Spleen (tissue), 11 donors: ENCODE data around the gene KRT77. TPM values are rescaled to one million over a fixed set of nuclear protein-coding genes. Genes with fewer than 3 reads are reported as not detected.

Experiments
- DNase-seq: peaks from one replicate; pipeline ENCODE4 v3.0.0-alpha.2; 2020
- H3K27ac ChIP-seq, 8 donors: fragments of 200-600 bp; sonication (generic) in 7 of 8; 1 replicate in 4 of 8; 2 replicates in 4 of 8; pipeline versions ENCODE4 v1.5.0 to v1.8.0; 2016 to 2021; ENCODE audit warnings: inconsistent platforms in 4 of 8, mild to moderate bottlenecking in 4 of 8, moderate library complexity in 1 of 8
- H3K27me3 ChIP-seq, 7 donors: fragments of 200-600 bp; sonication (generic) in 6 of 7; replicated peaks in 1 of 7; 1 replicate in 4 of 7; 2 replicates in 3 of 7; pipeline versions ENCODE4 v1.5.0 to v1.8.0; 2016 to 2021; ENCODE audit warnings: inconsistent platforms in 3 of 7, mild to moderate bottlenecking in 1 of 7
- H3K36me3 ChIP-seq, 6 donors: fragments of 200-600 bp; sonication (generic) in 5 of 6; 1 replicate in 4 of 6; 2 replicates in 2 of 6; pipeline versions ENCODE4 v1.5.0 to v1.8.0; 2016 to 2021; ENCODE audit warnings: inconsistent platforms in 2 of 6
- H3K4me1 ChIP-seq, 6 donors: fragments of 200-600 bp; sonication (generic) in 5 of 6; 1 replicate in 3 of 6; 2 replicates in 3 of 6; pipeline versions ENCODE4 v1.5.0 to v1.8.0; 2016 to 2021; ENCODE audit warnings: inconsistent platforms in 3 of 6
- H3K4me3 ChIP-seq, 8 donors: fragments of 200-600 bp; sonication (generic) in 7 of 8; 1 replicate in 4 of 8; 2 replicates in 4 of 8; pipeline versions ENCODE4 v1.5.0 to v1.8.0; 2016 to 2021; ENCODE audit warnings: inconsistent platforms in 4 of 8, mild to moderate bottlenecking in 4 of 8, moderate library complexity in 2 of 8
- H3K9me3 ChIP-seq, 8 donors: fragments of 200-600 bp; sonication (generic) in 7 of 8; 1 replicate in 4 of 8; 2 replicates in 4 of 8; pipeline versions ENCODE4 v1.5.0 to v1.8.0; 2016 to 2021; ENCODE audit warnings: inconsistent platforms in 4 of 8
- CTCF ChIP-seq, 11 experiments: fragments of 200-600 bp in 7 of 11; fragments of 450-650 bp in 4 of 11; sonication (generic) in 4 of 11; IDR thresholded peaks in 8 of 11; conservative IDR thresholded peaks in 3 of 11; 1 replicate in 7 of 11; 2 replicates in 4 of 11; pipeline versions ENCODE4 v1.4.0 to v1.8.0; 2016 to 2021; ENCODE audit warnings: antibody characterized with exemption in 11 of 11, inconsistent platforms in 4 of 11, mild to moderate bottlenecking in 1 of 11
- POLR2A ChIP-seq, 3 donors: fragments of 450-650 bp; IDR thresholded peaks; one replicate each; pipeline ENCODE4 v1.5.1; 2017; ENCODE audit warnings: antibody characterized with exemption in 3 of 3, mild to moderate bottlenecking in 1 of 3
- POLR2AphosphoS5 ChIP-seq, 3 donors: sonication (generic); formaldehyde crosslinking; IDR thresholded peaks; one replicate each; pipeline ENCODE4 v1.5.1; 2017; ENCODE audit warnings: antibody characterized with exemption in 3 of 3
- WGBS, 5 donors: extraction: QIAGEN DNeasy Blood & Tissue Kit in 3 of 5; methylation state at CpG; one replicate each; pipeline versions ENCODE4 v1.1.5 to v1.1.7; 2013 to 2018; 5-methylcytosine and 5-hydroxymethylcytosine counted together
- intact Hi-C: fragments of 100-400 bp; cut with DNase I; formaldehyde crosslinking; loops from one replicate; pipeline ENCODE4 v1.15.0; 2023; ENCODE audit warnings: low total_unique reads
- polyA plus RNA-seq, 3 donors: library from polyadenylated mRNA; stranded (reverse); fragments of 200-250 nt; gene quantifications; one replicate each; pipeline ENCODE4 v1.2.1, GENCODE V29; 2013
- total RNA-seq, 7 donors: library from RNA; depleted of rRNA in 3 of 7; stranded (reverse); fragments of >200 nt in 3 of 7; fragmentation: NEBNext Ultra II Directional in 4 of 7; extraction: Animal tissue kit (Norgen Biotek cat#: 25700) in 4 of 7; gene quantifications; one replicate each; pipeline versions ENCODE4 v1.1.0 to v1.2.1, GENCODE V29; 2016 to 2021
- donor health status: healthy with polysubstance abuse.
- donor health status: DM: no; HTN: no; CAD: no; lungs with moderate emphysema.
- donor health status: DM: no; HTN: no; CAD: no.
- donor health status: Bipolar disorder and iron deficiency.
- donor health status: healthy.
- donor health status: DM: no; HTN: no; CAD: no.
- donor health status: DM: yes; HTN: yes; CAD: no.

The KRT77 gene
- total and polyA plus RNA-seq, 10 donors = 0.03 TPM; not detected in 9

GRCh38 chr12:52748578-52748977 lies 45.3 kb upstream of the KRT77 start:
- H3K36me3 ChIP-seq = no peaks in the 10 kb centered on the region
- H3K4me3 ChIP-seq = no peak overlapping the region
- WGBS, 5 donors = 28 to 36% (median 29%) methylated on average over 14 of the region's 14 CpGs
- no peak for DNase-seq
- intact Hi-C loops = no loop called here
- no peak for TF ChIP-seq POLR2A (IDR thresholded peaks at IDR 0.05)
- TF ChIP-seq CTCF (IDR thresholded peaks at IDR 0.05 in 8 of 11, conservative IDR thresholded peaks at IDR 0.05 in 3 of 11) = no peak
- TF ChIP-seq POLR2AphosphoS5 (IDR thresholded peaks at IDR 0.05) = no peak
- no peaks in the 10 kb centered on the region for H3K9me3 ChIP-seq
- H3K4me1 ChIP-seq = no peaks in the 10 kb centered on the region
- no peak overlapping the region for H3K27ac ChIP-seq
- peaks cover 0 to 26% (median 0%) of the 10 kb centered on the region in 7 donors for H3K27me3 ChIP-seq

- Histone ChIP-seq H3K9me3 (no peaks in the 10 kb centered on the region), H3K4me1 (no peaks in the 10 kb centered on the region), H3K4me3 (no peak overlapping the region), H3K27ac (no peak overlapping the region), H3K36me3 (no peaks in the 10 kb centered on the region), H3K27me3 (peaks cover 0 to 31% (median 0%) of the 10 kb centered on the region in 7 donors)
- intact Hi-C loops = no loop called here
- DNase-seq = no peak
- 71 to 93% (median 84%) methylated on average over 5 of the region's 5 CpGs for WGBS, 5 donors
- no peak for TF ChIP-seq CTCF (IDR thresholded peaks at IDR 0.05 in 8 of 11, conservative IDR thresholded peaks at IDR 0.05 in 3 of 11)
- no peak for TF ChIP-seq POLR2AphosphoS5 (IDR thresholded peaks at IDR 0.05)
- TF ChIP-seq POLR2A (IDR thresholded peaks at IDR 0.05) = no peak
Measured at GRCh38 chr12:52745554-52745953, 42.2 kb upstream of the KRT77 start.

GRCh38 chr12:52744493-52745156 lies 41.3 kb upstream of the KRT77 start:
- TF ChIP-seq POLR2A (IDR thresholded peaks at IDR 0.05) (no peak), POLR2AphosphoS5 (IDR thresholded peaks at IDR 0.05) (no peak)
- Histone ChIP-seq H3K4me3 (no peak overlapping the region), H3K36me3 (no peaks in the 10 kb centered on the region), H3K27me3 (peaks cover 0 to 39% (median 0%) of the 10 kb centered on the region in 7 donors), H3K9me3 (no peaks in the 10 kb centered on the region), H3K27ac (no peak overlapping the region), H3K4me1 (no peaks in the 10 kb centered on the region)
- intact Hi-C loops = no loop called here
- no peak for DNase-seq
- WGBS, 5 donors = 56 to 71% (median 65%) methylated on average over 1 of the region's 1 CpG; no CpG with 5 or more reads in 1 of the 5 donors

- no peaks in the 10 kb centered on the region for H3K4me1 ChIP-seq
- no peaks in the 10 kb centered on the region for H3K9me3 ChIP-seq
- TF ChIP-seq CTCF (IDR thresholded peaks at IDR 0.05 in 8 of 11, conservative IDR thresholded peaks at IDR 0.05 in 3 of 11) (no peak), POLR2A (IDR thresholded peaks at IDR 0.05) (no peak), POLR2AphosphoS5 (IDR thresholded peaks at IDR 0.05) (no peak)
- intact Hi-C loops = no loop called here
- no peaks in the 10 kb centered on the region for H3K36me3 ChIP-seq
- H3K27me3 ChIP-seq = peaks cover 0 to 48% (median 0%) of the 10 kb centered on the region in 7 donors
- no peak overlapping the region for H3K4me3 ChIP-seq
- WGBS, 5 donors = 78 to 92% (median 82%) methylated on average over 3 of the region's 3 CpGs
- no peak overlapping the region for H3K27ac ChIP-seq
- DNase-seq = no peak
Measured at GRCh38 chr12:52742822-52743457, 39.6 kb upstream of the KRT77 start.
